KOPT-K1 (cell line): Measurements from ENCODE around the gene ZDHHC1.

Experiments used
- H3K27ac ChIP-seq: fragments of 200-600 bp; sonication (generic); 2 replicates; pipeline ENCODE4 v1.5.1; 2016; ENCODE audit warnings: antibody characterized with exemption, mild to moderate bottlenecking, low read depth, low read length; ENCODE audit not compliant: poor library complexity, severe bottlenecking
- H3K36me3 ChIP-seq: fragments of 200-600 bp; sonication (generic); 2 replicates; pipeline ENCODE4 v1.5.1; 2017; ENCODE audit warnings: antibody characterized with exemption, mild to moderate bottlenecking, low read length, moderate library complexity; ENCODE audit not compliant: insufficient read depth
- H3K9me3 ChIP-seq: fragments of 200-600 bp; sonication (generic); 2 replicates; pipeline ENCODE4 v1.5.1; 2017; ENCODE audit warnings: antibody characterized with exemption, low read length, mild to moderate bottlenecking; ENCODE audit not compliant: insufficient read depth, poor library complexity, severe bottlenecking

ZDHHC1 gene

DNA sequence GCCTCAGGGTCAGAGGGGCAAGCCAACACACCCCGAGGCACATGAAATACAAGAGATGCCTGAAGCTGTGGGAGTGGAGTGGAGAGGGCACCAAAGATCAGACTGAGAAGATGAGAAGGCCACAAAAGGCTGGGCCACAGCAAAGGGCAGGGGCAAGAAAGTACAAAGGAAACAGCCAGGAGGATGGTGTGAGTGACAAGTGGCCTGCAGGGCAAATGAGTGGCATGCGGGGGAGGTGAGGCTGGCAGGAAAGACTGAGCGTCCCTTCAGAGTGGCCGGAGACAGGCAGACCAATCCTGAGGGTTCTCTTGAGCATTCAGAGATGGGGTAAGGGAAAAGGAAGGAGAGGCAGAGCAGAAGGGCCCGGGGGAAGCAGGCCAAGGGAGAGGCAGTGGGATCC lies 37.8 kb upstream of the ZDHHC1 start:
- H3K36me3 ChIP-seq: peaks cover 25% of the 10 kb centered on the region; the same call in 1 of the 2 replicates
- H3K9me3 ChIP-seq: no peaks in the 10 kb centered on the region
- H3K27ac ChIP-seq: no peak overlapping the region

DNA sequence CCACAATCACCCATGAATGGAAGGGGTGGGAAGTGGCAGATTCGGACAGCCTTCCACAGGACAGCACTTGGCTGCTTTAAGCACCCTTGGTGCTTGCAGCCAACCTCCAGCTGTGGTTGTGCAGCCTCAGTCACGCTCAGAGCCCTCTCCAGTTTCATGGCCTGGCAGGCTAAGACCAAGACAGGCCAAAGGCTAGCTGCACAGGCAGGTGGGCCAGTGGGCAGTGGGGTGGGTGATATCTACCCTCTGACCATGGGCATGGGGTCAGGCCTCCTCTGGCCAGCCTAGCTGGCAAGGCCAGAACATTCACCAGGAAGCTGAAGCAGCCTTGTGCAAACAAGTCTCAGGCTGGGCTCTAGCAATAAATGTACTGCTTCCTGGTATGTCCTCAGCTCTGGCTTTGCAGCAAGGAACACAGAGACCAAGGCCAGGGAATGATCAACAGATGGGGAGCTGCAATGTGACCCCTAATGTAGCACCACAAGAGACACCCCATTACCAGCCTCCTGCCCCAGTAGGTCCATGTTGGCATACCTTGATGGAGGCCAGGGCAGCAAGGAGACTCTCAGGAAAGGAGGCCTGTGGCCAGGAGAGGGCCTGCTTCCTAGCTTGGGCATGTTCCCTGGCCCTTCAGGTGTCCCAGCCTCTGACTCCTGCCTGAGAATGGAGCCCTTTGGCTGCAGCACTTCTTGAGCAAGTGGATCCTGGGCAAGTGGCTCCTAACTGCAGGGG lies 35.6 kb upstream of the ZDHHC1 start:
- Histone ChIP-seq H3K27ac (no peak overlapping the region), H3K9me3 (no peaks in the 10 kb centered on the region), H3K36me3 (peaks cover 27% of the 10 kb centered on the region; the same call in 1 of the 2 replicates)

DNA sequence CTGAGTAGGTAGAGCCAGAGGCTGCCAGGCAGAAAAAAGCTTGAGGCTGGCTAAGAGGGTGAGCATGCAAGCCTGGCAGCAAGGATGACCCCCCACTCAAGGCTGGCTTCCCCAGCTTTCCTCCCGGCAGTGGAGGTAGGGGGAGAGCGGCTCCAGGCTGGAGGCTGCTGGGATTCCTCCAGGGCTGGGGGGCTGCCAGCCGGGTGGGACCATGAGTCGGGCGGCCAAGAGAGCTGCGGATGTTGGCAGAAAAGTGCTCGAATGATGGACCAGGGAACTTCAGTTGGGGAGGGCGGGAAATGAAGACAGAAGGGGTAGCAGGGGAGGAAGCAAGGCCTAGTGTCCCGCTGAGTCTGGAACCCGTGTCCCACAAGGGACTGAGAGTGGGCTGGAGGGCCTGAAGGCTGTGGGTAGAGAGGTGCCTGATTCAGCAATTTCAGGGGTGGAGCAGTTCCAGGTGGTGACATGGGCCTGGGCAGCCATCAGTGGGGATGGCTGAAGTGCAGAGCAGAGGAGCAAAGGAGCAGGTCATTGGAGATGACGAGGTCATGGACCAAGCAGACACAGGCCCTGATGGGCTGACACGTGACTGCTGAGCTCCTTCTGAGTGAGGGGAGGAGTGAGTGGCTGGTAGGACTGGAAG lies 34.9 kb upstream of the ZDHHC1 start:
- peaks cover 27% of the 10 kb centered on the region; the same call in 1 of the 2 replicates for H3K36me3 ChIP-seq
- no peak overlapping the region for H3K27ac ChIP-seq
- H3K9me3 ChIP-seq: no peaks in the 10 kb centered on the region

DNA sequence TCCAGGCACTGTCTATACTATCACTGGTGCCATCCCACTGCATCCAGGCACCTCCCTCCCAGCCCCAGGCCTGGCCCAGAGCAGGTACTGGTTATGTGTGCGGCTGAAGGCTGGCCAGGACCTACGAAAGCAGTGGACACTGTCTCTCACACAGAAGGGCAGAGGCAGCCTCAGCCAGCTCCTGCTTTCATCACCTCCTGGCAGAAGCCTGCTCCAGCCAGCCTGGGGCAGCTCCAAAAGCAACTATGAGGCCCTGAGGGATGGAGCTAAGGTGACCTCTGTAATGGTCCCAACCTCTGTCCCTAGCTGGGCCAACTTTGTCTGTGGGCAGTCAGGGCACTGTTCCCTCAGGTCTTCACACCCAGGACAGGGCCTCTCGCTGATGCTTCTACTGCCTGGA lies 33.5 kb upstream of the ZDHHC1 start:
- H3K27ac ChIP-seq: no peak overlapping the region
- no peaks in the 10 kb centered on the region for H3K9me3 ChIP-seq
- peaks cover 28% of the 10 kb centered on the region; the same call in 1 of the 2 replicates for H3K36me3 ChIP-seq

DNA sequence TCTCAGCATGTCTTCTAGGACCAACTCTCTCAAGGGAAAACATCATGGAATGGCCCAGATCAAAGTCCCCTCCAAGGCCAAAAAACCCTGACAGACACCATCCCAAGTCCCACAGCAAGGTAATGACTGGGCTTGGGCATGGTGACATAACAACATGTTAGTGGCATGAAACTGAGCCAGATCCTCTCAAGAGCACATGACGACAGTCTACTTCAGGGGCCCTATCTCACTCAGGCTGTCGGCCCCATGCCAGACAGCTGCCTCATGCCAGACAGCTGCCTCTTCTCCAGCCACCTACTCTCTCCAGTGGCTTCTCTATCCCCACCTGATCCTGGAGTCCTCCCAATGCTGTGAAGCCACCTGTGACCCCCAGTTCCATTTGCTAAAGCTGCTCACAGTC lies 33.1 kb upstream of the ZDHHC1 start:
- H3K27ac ChIP-seq: no peak overlapping the region
- H3K36me3 ChIP-seq: peaks cover 31% of the 10 kb centered on the region; the same call in 1 of the 2 replicates
- H3K9me3 ChIP-seq: no peaks in the 10 kb centered on the region

DNA sequence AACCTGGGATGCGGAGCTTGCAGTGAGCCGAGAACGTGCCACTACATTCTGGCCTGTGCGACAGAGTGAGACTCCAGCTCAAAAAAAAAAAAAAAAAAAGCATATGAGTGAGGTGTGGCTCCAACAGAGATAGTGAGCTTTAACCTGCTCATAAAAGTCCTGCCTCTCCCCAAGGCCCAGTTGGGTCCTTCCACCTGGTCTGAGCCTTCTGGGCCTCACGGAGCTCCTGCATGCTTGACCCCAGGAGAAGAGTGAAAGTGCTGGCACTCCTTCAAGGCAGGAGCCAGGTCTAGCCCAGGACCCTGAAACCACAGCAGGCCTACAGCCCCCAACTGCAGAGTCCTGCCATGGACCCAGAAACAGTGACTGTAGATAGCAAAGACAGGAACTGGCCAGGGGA lies 32.3 kb upstream of the ZDHHC1 start:
- Histone ChIP-seq H3K27ac (no peak overlapping the region), H3K36me3 (peaks cover 31% of the 10 kb centered on the region; the same call in 1 of the 2 replicates), H3K9me3 (no peaks in the 10 kb centered on the region)

DNA sequence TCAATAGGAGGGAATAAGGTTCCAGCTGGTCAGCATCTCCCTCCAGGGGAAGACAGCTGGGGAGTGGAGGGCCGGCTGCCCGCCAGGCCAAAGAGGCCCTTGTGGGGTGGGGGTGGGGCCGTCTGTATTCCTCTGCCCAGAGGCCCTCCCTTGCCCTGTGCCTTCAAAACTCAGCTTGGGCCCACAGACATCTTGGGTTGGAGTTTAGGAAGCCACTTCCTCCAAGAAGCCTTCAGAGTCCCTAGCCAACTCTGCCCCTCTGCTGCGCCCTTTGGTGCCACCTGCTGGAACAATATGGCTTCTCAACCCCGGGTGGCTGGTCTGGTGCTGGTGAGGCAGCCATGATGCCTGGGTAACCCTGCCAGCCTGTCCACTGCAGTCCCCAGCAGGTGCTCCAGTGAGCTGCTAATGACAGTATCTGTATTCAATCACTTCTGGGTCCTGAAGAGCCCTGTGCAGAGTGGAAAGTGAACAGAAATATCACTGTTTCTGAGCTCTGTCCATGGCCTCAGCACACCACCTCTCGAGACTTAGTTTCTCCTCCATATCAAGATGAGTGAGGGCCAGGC lies 31.3 kb upstream of the ZDHHC1 start:
- peaks cover 27% of the 10 kb centered on the region; the same call in 1 of the 2 replicates for H3K36me3 ChIP-seq
- no peak overlapping the region for H3K27ac ChIP-seq
- no peaks in the 10 kb centered on the region for H3K9me3 ChIP-seq

DNA sequence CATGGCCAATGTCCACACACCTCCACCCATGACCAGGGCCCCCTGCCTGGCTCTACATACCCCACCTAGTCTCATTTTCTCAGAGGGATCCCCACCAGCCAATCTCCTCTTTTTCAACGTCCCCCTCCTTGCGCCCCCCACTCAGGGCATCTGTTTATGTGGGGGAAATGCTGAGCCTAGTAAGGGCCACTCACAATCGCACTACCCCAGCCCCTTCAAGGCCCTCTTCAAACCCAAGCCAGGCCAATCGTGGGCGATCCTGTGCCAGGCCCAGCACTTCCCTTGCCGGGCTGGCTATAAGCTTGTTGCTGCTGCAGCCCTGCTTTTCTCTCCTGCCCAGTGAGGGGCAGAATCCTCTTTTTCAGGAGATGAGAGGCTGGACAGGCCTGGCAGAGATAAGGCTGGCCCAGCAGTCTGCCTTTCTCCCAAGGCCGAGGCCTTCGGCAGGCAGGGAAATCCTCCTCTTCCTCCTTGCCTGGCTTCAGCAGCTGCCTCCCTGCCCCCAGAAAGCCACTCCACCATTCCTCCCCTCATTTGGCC lies 30.8 kb upstream of the ZDHHC1 start:
- Histone ChIP-seq H3K36me3 (peaks cover 29% of the 10 kb centered on the region; the same call in 1 of the 2 replicates), H3K27ac (no peak overlapping the region), H3K9me3 (no peaks in the 10 kb centered on the region)

DNA sequence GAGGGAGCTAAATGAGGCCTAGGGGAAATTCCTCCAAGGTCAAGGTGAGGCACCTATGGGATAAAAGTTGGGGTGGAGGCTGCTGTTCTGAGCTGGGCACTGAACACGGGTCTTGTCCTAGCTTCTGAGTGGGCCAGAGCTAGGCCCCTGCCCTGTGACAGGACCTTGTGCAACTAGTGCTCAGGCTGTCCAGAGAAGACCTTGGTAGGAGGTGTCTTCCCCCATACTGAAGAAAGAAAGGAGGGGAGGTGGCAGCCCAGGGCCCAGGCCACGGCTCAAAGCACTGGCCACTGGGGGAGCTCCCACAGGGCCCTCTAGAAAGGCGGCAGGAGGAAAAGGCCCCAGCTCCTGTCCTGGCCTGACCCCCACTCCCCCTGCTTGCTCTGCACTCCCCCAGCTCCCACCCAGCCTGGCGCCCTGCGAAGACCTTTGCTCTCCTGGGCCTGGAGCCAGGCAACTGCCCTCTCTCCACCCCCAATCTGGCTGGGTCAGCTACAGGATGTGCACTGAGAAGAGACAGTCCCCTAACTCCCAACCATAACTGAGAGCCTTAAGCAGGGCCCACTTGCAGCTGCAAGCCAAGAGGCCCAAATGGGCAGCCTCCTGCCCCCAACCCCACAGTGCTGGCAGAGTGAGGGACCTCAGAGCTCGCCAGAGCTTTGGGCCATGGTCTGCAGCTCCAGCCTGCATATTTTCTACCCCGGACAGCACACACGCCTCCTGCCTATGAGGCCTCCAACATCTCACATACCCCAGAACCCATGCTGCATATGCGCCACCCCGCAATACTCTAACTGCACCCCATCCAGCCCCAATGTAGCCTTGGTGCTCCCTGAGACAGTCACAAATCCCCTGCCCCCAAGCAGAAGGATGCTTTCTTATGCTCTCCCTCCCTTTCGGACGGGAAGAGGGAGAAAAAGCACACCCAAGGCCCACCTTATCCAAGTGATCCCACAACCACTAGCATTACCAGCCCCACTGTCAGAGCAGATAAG lies 29.9 kb upstream of the ZDHHC1 start:
- Histone ChIP-seq H3K27ac (no peak overlapping the region), H3K36me3 (peaks cover 23% of the 10 kb centered on the region; the same call in 1 of the 2 replicates), H3K9me3 (no peaks in the 10 kb centered on the region)

DNA sequence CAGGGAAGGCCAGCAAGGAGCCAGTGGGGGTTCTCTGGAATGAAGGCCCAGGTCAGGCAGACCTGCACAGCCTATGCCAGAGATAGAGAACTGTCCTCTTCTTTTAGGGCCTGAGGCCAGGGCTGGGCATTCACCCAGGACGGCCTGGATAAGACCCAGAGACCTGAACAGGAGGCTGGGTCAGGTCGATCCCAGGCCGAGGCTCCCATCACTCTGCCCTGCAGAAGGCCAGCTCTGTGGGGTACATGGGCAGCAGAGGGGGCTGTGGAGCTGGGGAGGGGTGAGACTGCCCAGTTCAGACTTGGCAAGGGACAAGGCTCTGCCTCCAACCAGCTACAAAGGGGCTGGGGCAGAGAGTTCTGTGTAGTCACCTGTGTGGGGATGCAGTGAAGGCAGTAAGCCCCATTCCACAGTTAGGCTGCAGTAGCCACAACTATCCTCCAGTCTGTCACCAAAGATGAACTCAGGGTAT lies 29.2 kb upstream of the ZDHHC1 start:
- Histone ChIP-seq H3K9me3 (no peaks in the 10 kb centered on the region), H3K36me3 (peaks cover 22% of the 10 kb centered on the region; the same call in 1 of the 2 replicates), H3K27ac (no peak overlapping the region)

DNA sequence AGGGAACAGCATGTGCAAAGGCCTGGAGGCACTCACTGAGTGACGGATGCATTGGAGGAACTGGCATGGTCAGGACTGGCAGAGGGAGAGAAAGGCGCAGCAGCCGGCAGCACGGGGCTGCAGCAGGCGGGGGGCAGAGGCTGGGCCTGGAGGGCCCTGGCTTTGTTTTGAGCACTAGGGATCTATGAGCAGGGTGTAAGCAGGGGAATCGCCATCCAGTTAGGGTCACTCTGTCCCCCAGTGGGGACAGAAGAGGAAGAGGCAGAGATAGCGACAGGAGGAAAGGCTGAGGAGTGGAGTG lies 28.8 kb upstream of the ZDHHC1 start:
- Histone ChIP-seq H3K9me3 (no peaks in the 10 kb centered on the region), H3K27ac (no peak overlapping the region), H3K36me3 (peaks cover 20% of the 10 kb centered on the region; the same call in 1 of the 2 replicates)

DNA sequence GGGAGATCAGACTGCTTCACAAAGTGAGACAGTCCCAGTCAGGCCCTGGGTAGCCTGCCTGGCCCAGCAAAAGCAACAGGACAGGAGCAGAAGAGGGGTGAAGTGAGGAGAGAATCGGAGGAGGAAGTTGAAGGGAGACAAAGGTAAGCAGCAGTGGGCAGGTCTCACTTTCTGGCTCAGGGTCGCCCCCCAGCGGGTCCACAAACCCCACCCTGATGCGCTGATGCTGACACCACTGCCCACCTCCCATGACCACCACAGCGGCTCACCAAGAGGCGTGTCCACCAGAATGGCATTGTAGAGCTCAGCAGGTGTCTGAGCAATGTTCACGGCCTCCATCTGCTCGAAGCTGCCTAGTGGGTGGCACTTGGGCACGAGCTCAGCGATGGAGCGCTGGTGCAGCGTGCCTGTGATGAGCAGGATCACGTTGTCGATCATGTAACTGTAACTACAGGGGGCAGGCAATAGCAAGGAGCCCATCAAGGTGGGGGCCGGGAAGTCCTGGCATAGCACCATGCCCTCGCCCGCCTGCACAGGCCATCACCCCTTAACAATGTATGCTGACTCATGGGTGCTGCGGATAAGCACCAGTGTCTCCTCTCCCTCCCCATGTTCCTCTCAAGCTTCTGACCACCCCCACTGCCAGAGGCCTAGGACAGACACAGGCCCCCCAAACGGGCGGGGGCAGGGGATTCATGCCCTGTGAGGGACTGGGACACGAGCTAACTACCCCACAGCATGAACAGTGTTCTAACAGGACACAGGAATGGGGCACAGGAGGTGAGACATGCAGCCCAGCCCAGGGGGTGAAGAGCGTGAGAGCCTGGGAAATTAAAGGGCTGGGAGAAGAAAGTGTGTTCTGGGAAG lies 28.2 kb upstream of the ZDHHC1 start:
- peaks cover 14% of the 10 kb centered on the region; the same call in 1 of the 2 replicates for H3K36me3 ChIP-seq
- no peaks in the 10 kb centered on the region for H3K9me3 ChIP-seq
- no peak overlapping the region for H3K27ac ChIP-seq

DNA sequence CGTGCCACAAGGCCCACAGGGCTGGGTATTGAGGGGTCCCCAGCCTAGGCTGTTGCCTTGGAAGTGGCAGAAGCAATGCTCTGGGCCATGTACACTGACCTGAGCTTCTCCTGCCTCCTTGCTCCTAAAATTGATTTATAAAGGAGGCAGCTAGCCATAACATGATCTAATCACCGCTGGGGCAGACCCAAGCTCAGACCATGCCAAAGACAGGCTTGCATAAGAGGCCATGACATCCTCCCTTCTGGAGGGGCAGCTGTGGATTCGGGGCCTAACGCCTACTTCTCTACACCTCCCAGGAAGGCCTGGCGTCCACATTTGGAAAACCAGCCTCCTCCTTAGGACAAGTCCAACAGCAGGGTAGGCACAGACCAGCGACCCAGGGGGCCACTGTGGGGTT lies 27.0 kb upstream of the ZDHHC1 start:
- Histone ChIP-seq H3K36me3 (peaks cover 21% of the 10 kb centered on the region; the same call in 1 of the 2 replicates), H3K9me3 (no peaks in the 10 kb centered on the region), H3K27ac (no peak overlapping the region)
